ENCODE data around the gene MMUT. TPM values are rescaled to one million over a fixed set of nuclear protein-coding genes. Genes with fewer than 3 reads are reported as not detected.
A peak's percentile ranks its signal among the peaks of the same experiment; 100 is the strongest.

MMUT gene
- total RNA-seq (2021) = 13.7 and 13.8 TPM in 2 replicates
- long read RNA-seq, transcript MUT-201 (13 exons, 3,749 nt) = major isoform, 171 of 229 reads
- long read RNA-seq, partial matches to known transcripts = 6 of 229 reads
- long read RNA-seq, other reads (novel, unspliced or antisense) = 52 of 229 reads

DNA sequence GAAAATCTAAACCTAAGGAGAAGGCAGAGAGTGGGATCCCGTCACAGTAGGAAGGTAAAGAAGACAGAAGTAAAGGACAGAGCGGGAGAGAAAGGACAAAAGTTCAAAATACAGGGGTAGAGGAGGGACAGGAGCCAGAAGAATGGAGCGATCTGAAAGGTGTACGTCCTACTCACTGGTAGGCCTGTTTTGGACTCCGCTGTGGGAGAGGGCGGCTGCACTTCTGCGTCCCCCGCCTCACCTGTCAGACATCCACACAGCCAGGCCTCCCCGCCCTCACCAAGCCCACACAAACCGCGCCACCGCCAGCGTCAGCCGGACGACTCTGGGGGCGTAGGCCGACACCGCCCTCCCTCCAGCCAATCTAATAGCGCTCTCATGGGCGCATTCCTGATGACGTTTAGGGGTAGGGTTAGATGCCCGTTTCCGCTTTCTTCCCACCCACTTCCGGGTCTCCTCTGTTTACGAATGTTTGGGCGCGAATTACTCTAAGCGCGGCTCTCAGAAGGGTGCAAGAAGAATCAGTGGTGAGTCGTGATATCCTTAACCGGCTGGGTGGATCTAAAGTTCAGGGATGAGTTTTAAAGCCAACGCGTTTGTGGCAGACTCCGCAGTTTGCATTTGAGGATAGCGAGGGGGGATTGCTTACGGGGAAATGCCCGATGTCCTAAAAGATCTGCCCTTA, at the start of gene MMUT, which contains the start of gene CENPQ:
Gene MMUT, minus strand, starts transcription at position 327 of the 685 bp plus-strand sequence. CDS start 3,787 bp downstream, outside the sequence.
Gene CENPQ, plus strand, starts transcription at position 444 of the 685 bp plus-strand sequence. CDS start 6,807 bp downstream, outside the sequence.
- H2BK12ac ChIP-seq (ENCODE audit: insufficient read length, low read depth, low read length) = no peak within 1 kb of the TSS
- H3K4ac ChIP-seq (ENCODE audit: low read depth, low read length) = peak within 1 kb of the TSS; percentile 69; the same call in 1 of the 2 replicates
- H3K79me2 ChIP-seq (ENCODE audit: insufficient read depth, low read length) = peaks cover 14% of the 10 kb centered on the region; the same call in 1 of the 2 replicates
- no peaks in the 10 kb centered on the region for H3K9me3 Mint-ChIP-seq
- peak within 1 kb of the TSS; percentile 89 for H3K4me2 ChIP-seq (ENCODE audit: insufficient read depth, insufficient read length, low read length)
- peak within 1 kb of the TSS; percentile 96; the same call in 1 of the 2 replicates for H3K14ac ChIP-seq (ENCODE audit: insufficient read depth, low read length)
- peak within 1 kb of the TSS; percentile 99 for H3K9ac ChIP-seq (ENCODE audit: extremely low read depth, insufficient read length, low read length)
- H3K27ac Mint-ChIP-seq = peak within 1 kb of the TSS; percentile 96 to 100 (median 99)
- H3K27me3 Mint-ChIP-seq (ENCODE audit: low read depth) = no peaks in the 10 kb centered on the region
- peak within 1 kb of the TSS; percentile 87 for H2AFZ ChIP-seq (ENCODE audit: low read length)
- H3K27ac ChIP-seq (ENCODE audit: insufficient read length, low read depth, low read length) = peak within 1 kb of the TSS; percentile 81
- no peaks in the 10 kb centered on the region for H3K79me1 ChIP-seq (ENCODE audit: insufficient read depth, low read depth, low read length, poor library complexity, severe bottlenecking)
- H3T11ph ChIP-seq (ENCODE audit: low read length) = peak within 1 kb of the TSS; percentile 85
- peak within 1 kb of the TSS; percentile 86 for H4K5ac ChIP-seq (ENCODE audit: insufficient read length, low read depth, low read length)
- H2AK5ac ChIP-seq (ENCODE audit: insufficient read length, low read length) = peak within 1 kb of the TSS; percentile 41
- H3K4me1 ChIP-seq (ENCODE audit: insufficient read depth, low read length) = no peaks in the 10 kb centered on the region
- peak within 1 kb of the TSS; percentile 57 for H3K23ac ChIP-seq (ENCODE audit: insufficient read length, low read depth, low read length)
- no peaks in the 10 kb centered on the region for H3K9me3 ChIP-seq (ENCODE audit: control insufficient read depth, low read depth, low read length)
- no peak within 1 kb of the TSS for H3K56ac ChIP-seq (ENCODE audit: insufficient read length, low read depth, low read length)
- H4K20me1 ChIP-seq (ENCODE audit: control insufficient read depth, insufficient read depth, insufficient read length) = no peaks in the 10 kb centered on the region
- H2BK15ac ChIP-seq (ENCODE audit: low read depth, low read length) = no peak within 1 kb of the TSS
- peak; percentile 96 for DNase-seq
- peak within 1 kb of the TSS; percentile 70 for H2BK120ac ChIP-seq (ENCODE audit: low read depth, low read length, poor library complexity, severe bottlenecking)
- peak within 1 kb of the TSS; percentile 88 for H3K18ac ChIP-seq (ENCODE audit: insufficient read length, low read depth, low read length)
- H2BK5ac ChIP-seq (ENCODE audit: insufficient read length, low read length) = peak within 1 kb of the TSS; percentile 85
- no peaks in the 10 kb centered on the region for H3K27me3 ChIP-seq (ENCODE audit: insufficient read depth, low read length)
- peak within 1 kb of the TSS; percentile 98 to 99 for H3K4me3 Mint-ChIP-seq
- H4K8ac ChIP-seq (replicated peaks; ENCODE audit: insufficient read length, low read depth, low read length) = peak within 1 kb of the TSS; percentile 67
- peaks cover 3% of the 10 kb centered on the region for H3K23me2 ChIP-seq (ENCODE audit: insufficient read length, low read depth, low read length, poor library complexity, severe bottlenecking)
- no CpG with 5 or more reads among the region's 37 CpGs for WGBS (ENCODE audit: extremely low coverage, insufficient read length, low lambda C conversion rate)
- no peak within 1 kb of the TSS for H2BK20ac ChIP-seq (ENCODE audit: low read depth, low read length, poor library complexity, severe bottlenecking)
- TF ChIP-seq, protein P1, sequence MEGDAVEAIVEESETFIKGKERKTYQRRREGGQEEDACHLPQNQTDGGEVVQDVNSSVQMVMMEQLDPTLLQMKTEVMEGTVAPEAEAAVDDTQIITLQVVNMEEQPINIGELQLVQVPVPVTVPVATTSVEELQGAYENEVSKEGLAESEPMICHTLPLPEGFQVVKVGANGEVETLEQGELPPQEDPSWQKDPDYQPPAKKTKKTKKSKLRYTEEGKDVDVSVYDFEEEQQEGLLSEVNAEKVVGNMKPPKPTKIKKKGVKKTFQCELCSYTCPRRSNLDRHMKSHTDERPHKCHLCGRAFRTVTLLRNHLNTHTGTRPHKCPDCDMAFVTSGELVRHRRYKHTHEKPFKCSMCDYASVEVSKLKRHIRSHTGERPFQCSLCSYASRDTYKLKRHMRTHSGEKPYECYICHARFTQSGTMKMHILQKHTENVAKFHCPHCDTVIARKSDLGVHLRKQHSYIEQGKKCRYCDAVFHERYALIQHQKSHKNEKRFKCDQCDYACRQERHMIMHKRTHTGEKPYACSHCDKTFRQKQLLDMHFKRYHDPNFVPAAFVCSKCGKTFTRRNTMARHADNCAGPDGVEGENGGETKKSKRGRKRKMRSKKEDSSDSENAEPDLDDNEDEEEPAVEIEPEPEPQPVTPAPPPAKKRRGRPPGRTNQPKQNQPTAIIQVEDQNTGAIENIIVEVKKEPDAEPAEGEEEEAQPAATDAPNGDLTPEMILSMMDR (conservative IDR thresholded peaks at IDR 0.05) = no peak
- peaks cover 0 to 4% (median 2%) of the 10 kb centered on the region in 3 experiments; a peak in 2 of 7 replicates for H3K36me3 Mint-ChIP-seq (ENCODE audit: insufficient read depth in 1 of 3, low read depth in 3 of 3)
- H3K4me1 Mint-ChIP-seq = peaks cover 12 to 15% of the 10 kb centered on the region in 2 experiments
- H4K91ac ChIP-seq (ENCODE audit: insufficient read length, low read depth, low read length) = no peak within 1 kb of the TSS
